Neural progenitor cell (in vitro differentiated cells): ENCODE data around the gene COG5.

Experiments used
- CTCF ChIP-seq: fragments of 200-600 bp; sonication (generic); IDR thresholded peaks from 2 replicates; pipeline ENCODE4 v1.5.1; 2017; ENCODE audit warnings: antibody characterized with exemption, mild to moderate bottlenecking
- EZH2phosphoT487 ChIP-seq: fragments of 200-600 bp; sonication (generic); IDR thresholded peaks from 2 replicates; pipeline ENCODE4 v1.6.1; 2017; ENCODE audit warnings: antibody characterized with exemption

DNA sequence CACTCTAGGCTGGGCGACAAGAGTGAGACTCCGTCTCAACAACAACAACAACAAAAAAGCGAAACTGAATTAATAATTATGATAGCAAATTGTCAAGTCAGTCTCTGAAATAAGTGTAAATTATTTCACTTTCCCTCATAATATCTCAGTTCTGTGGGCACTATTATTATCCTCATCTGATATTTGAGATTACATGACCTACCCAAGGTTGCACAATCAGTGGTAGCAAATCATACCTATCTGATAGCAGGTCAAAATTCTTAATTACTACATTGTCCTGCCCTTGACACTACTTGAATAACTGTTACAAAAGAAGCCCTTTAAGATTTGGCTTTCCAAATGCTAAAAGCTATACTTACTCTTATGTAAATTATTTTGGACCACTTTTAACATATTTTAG lies 209.1 kb downstream of the COG5 start:
- TF ChIP-seq EZH2phosphoT487 (no peak), CTCF (no peak)
